AG09319 (cell line): ENCODE results near the gene KRT81.

ENCODE experiments used
- DNase-seq: peaks from one replicate; pipeline ENCODE4 v3.0.0-alpha.2; 2010; ENCODE audit warnings: low read depth; ENCODE audit errors: extremely low read depth
- TF ChIP-seq, protein P1 (sequence below): IDR thresholded peaks from 2 replicates; pipeline ENCODE4 v1.5.1; 2011; ENCODE audit warnings: low read depth, mild to moderate bottlenecking, inconsistent platforms, low read length, moderate library complexity

The KRT81 gene

DNA sequence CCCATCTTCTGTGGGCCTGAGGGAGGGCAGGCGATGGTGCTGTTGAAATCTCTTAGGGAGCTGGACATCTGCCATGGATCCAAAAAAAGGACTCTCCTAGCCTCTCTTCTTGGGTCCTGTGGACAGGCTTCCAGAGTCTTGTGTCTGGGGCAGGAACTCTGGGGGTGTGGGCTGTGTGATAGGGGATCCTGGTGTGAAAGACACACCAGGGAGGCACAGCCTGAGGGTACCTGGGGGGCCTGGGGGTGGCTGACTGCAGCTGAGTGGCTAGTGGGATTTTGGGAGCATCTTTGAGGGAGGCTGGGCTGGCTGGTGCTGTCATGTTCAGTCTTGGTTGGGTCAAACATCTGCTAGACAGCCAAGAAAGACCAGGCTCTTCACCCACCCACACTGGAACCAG is 31.7 kb upstream of the KRT81 start:
- DNase-seq, result no peak
- TF ChIP-seq, protein P1, sequence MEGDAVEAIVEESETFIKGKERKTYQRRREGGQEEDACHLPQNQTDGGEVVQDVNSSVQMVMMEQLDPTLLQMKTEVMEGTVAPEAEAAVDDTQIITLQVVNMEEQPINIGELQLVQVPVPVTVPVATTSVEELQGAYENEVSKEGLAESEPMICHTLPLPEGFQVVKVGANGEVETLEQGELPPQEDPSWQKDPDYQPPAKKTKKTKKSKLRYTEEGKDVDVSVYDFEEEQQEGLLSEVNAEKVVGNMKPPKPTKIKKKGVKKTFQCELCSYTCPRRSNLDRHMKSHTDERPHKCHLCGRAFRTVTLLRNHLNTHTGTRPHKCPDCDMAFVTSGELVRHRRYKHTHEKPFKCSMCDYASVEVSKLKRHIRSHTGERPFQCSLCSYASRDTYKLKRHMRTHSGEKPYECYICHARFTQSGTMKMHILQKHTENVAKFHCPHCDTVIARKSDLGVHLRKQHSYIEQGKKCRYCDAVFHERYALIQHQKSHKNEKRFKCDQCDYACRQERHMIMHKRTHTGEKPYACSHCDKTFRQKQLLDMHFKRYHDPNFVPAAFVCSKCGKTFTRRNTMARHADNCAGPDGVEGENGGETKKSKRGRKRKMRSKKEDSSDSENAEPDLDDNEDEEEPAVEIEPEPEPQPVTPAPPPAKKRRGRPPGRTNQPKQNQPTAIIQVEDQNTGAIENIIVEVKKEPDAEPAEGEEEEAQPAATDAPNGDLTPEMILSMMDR, result no peak

DNA sequence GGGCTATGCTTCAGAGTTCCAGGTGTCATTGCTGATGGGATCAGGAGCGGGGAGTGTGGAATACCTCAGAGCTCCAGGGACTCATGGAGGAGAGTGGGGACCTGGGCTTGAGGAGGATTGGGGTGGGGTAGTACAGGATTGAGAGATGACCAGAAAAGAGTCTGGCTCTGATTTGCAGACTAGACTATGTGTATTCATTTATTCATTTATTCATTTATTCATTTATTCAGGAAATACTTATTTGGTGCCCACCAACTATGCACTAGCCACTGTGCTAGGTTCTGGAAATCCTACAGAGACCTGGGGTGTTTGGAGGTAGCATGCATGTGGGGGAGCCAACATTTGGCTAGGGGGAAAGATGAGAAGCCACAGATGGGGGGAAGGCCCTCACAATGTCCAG is 30.7 kb upstream of the KRT81 start:
- TF ChIP-seq, protein P1, result no peak
- no peak for DNase-seq

DNA sequence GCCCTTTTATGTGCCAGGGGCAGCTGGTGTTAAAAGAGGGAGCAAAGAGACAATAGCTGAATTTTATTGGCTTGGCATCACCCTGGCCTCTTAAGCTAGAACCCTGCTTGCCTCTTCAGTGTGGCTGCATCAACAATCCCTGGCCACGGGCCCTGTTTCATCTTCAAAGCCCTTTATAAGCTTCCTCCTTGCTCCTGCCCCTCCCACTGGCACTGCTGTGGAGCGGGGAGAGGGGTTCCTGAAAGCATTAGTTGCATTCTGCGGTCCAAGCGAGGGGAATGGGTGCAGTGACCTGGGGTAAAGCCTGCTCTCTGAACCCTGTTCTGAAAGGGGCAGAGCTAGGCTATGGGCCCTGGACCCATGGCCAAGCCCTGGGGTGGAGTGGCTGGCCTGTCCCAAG is 30.1 kb upstream of the KRT81 start:
- DNase-seq, result no peak
- TF ChIP-seq, protein P1, result no peak

DNA sequence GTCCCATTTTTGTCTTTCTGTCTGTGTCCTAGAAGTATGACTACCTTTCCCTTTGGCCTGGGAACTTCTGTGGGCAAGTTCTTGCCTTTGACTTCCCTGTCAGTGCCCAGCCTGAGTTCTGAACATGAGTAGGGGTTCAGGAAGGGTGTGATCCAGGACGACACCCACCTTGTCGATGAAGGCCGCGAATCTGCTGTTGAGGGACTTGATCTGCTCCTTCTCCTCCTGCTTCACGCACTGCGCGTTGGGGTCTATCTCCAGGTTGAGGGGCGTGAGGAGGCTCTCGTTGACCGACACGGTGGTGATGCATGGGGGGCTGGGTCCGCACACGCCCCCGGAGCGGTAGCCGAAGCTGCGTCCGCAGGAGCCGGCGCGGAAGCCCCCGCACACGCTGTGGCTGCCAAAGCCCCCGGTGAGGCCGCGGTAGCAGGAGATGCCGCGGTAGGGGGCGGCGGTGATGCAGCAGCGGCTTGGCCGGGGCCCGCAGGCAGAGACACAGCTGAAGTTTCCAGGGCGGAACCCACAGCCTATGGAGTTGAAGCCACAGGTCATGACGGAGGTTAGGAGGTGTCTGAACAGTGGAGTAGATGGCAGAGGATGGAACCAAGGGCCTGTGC is 29.6 kb upstream of the KRT81 start, which contains the start of gene KRT83:
Gene KRT83 (minus strand): TSS at position 615 of the 617 bp plus-strand sequence. CDS start 63 bp downstream, at position 552.
- TF ChIP-seq, protein P1, result no peak
- DNase-seq, result no peak

DNA sequence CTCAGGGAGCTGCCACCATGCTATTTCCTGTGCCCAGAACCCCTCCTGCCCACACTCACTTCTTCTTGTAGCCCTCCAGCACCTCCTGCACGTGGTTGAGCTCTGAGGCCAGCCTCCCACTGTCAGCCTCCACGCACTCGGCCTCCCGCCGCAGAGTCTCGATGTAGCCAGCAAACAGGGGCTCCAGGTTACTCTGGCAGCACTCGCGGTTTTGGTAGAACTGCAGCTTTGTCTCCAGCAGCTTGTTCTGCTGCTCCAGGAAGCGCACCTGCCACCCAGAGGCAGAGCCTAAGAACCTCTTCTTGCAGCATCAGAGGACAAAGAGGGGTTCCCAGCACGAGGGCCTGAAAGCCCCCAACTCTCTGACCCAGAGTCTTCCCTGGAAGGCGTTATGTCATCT is 27.8 kb upstream of the KRT81 start:
- TF ChIP-seq, protein P1, result no peak; the same call in 1 of the 2 replicates
- no peak for DNase-seq

DNA sequence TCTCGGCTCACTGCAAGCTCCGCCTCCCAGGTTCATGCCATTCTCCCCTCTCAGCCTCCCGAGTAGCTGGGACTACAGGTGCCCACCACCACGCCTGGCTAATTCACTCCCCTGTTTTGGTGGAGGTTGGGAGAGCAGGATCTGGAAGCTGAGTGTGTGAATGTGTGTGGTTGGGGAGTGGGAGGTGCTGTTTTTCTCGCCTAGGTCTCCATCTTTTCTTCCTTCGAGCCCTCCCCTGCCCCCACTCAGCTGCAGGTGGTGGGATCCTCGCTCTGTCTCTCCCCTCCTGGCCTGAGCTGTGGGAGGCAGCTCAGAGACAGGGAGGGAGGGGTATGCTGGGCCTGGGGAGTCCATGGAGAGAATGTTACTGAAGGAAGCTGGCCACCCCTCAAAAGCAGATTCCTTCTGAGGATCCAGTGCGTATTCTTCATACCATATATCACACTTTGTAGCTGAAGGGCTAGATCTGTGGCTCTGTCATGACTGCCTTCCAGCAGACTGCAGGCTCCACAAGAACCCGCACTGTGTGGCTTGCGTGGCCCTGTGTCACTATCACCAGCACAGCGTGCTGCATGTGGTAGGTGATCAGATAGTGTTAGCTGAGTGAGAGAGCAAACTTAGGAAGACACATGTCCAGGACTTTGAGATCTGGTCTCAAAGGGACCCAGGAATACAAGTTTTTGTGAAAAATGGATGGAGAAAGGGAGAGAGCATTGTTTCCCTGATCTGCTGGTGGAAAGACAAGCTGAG is 27.1 kb upstream of the KRT81 start:
- DNase-seq, result no peak
- TF ChIP-seq, protein P1, result no peak

DNA sequence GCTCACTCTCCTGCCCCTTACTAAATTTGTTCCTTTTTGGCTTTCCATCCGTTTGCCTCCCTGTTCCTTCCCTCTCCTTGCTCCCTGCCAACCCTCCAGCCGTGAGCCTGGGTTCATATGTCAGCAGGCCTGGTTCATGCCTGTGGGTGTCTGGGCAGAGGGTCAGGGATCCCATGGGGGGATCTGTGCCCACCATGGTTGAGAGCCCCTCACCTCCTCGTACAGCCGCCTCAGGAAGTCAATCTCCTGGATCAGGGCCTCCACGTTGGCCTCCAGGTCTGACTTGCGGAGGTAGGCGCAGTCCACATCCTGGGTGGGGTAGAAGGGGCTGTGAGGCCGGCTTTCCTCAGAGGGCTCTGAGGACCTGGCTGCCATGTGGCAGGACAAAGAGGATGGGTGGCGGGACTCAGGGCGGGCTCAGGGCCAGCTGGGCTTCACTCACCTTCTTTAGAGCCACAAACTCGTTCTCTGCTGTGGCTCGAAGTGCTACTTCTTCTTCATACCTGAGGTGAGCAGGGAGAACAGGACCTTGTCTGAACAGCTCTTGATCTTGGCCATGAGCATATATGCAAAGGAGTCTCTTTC is 26.2 kb upstream of the KRT81 start:
- TF ChIP-seq, protein P1, result no peak

More for the DNA sequence above, 26.2 kb upstream of the KRT81 start:
- no peak for DNase-seq
